DOHH2 (cell line): ENCODE measurements around the gene PHOSPHO1.

Experiments
- H3F3A ChIP-seq: fragments of 200-600 bp; sonication (generic), shearing (Covaris generic); 2 replicates; pipeline ENCODE4 v1.6.0; 2016; ENCODE audit warnings: antibody characterized with exemption, mild to moderate bottlenecking; ENCODE audit not compliant: control insufficient read depth, insufficient read depth
- H3K27ac ChIP-seq: fragments of 200-600 bp; sonication (generic); 2 replicates; pipeline ENCODE4 v1.5.1; 2014; ENCODE audit warnings: low read depth, mild to moderate bottlenecking, low read length, moderate library complexity
- H3K27me3 ChIP-seq: fragments of 200-600 bp; sonication (generic); 2 replicates; pipeline ENCODE4 v1.6.1; 2014; ENCODE audit warnings: mild to moderate bottlenecking, low read length, mixed read lengths; ENCODE audit not compliant: control insufficient read depth
- H3K36me3 ChIP-seq: fragments of 200-600 bp; sonication (generic); 2 replicates; pipeline ENCODE4 v1.6.1; 2014; ENCODE audit warnings: mild to moderate bottlenecking, low read length, moderate library complexity, mixed read lengths; ENCODE audit not compliant: control insufficient read depth
- H3K4me1 ChIP-seq: fragments of 200-600 bp; sonication (generic); 2 replicates; pipeline ENCODE4 v1.6.1; 2014; ENCODE audit warnings: mild to moderate bottlenecking, low read length, mixed read lengths; ENCODE audit not compliant: control insufficient read depth
- H3K4me2 ChIP-seq: fragments of 200-600 bp; sonication (generic); 2 replicates; pipeline ENCODE4 v1.6.0; 2014; ENCODE audit warnings: mild to moderate bottlenecking, low read length, moderate library complexity
- H3K4me3 ChIP-seq: fragments of 200-600 bp; sonication (generic); 2 replicates; pipeline ENCODE4 v1.5.1; 2014; ENCODE audit warnings: mild to moderate bottlenecking, low read length, mixed read lengths
- H3K79me2 ChIP-seq: fragments of 200-600 bp; sonication (generic); 2 replicates; pipeline ENCODE4 v1.6.1; 2014; ENCODE audit warnings: mild to moderate bottlenecking, low read length, mixed read lengths; ENCODE audit not compliant: control insufficient read depth
- H3K9me2 ChIP-seq: fragments of 200-600 bp; sonication (generic); replicated peaks from 2 replicates; pipeline ENCODE4 v1.6.1; 2014; ENCODE audit warnings: mild to moderate bottlenecking, low read length, mixed read lengths; ENCODE audit not compliant: control insufficient read depth
- H3K9me3 ChIP-seq: fragments of 200-600 bp; sonication (generic); 2 replicates; pipeline ENCODE4 v1.6.1; 2014; ENCODE audit warnings: antibody characterized with exemption, low read length, mixed read lengths; ENCODE audit not compliant: control insufficient read depth, insufficient read depth
- H4K20me1 ChIP-seq: fragments of 200-600 bp; sonication (generic); 2 replicates; pipeline ENCODE4 v1.6.0; 2014; ENCODE audit warnings: low read depth, mild to moderate bottlenecking, antibody characterized with exemption, low read length, moderate library complexity; ENCODE audit not compliant: control insufficient read depth, insufficient read depth
- CTCF ChIP-seq: fragments of 200-600 bp; sonication (generic); IDR thresholded peaks from one replicate; pipeline ENCODE4 v1.5.1; 2014; ENCODE audit warnings: antibody characterized with exemption, mild to moderate bottlenecking, low read depth, low read length; ENCODE audit not compliant: poor library complexity, severe bottlenecking
- EZH2phosphoT487 ChIP-seq: fragments of 200-600 bp; sonication (generic); IDR thresholded peaks from 2 replicates; pipeline ENCODE4 v1.6.1; 2017; ENCODE audit warnings: borderline replicate concordance, mild to moderate bottlenecking, antibody characterized with exemption, low read length, moderate library complexity, mixed read lengths

Gene PHOSPHO1

GRCh38 chr17:49229076-49229804 is 1.3 kb downstream of the PHOSPHO1 start:
- Histone ChIP-seq H3F3A (no peaks in the 10 kb centered on the region), H3K4me1 (peaks cover 21% of the 10 kb centered on the region), H3K9me2 (no peaks in the 10 kb centered on the region), H3K27me3 (peaks cover 37% of the 10 kb centered on the region), H3K4me3 (no peak overlapping the region), H3K9me3 (no peaks in the 10 kb centered on the region), H3K27ac (no peak overlapping the region), H3K4me2 (no peak overlapping the region), H3K36me3 (no peaks in the 10 kb centered on the region), H3K79me2 (no peaks in the 10 kb centered on the region), H4K20me1 (no peaks in the 10 kb centered on the region)
- no peak for TF ChIP-seq CTCF
- TF ChIP-seq EZH2phosphoT487: no peak

- peaks cover 37% of the 10 kb centered on the region for H3K27me3 ChIP-seq
- 0 out of 2 replicates have a peak, but pooled peaks cover 3% of the 10 kb centered on the region for H3F3A ChIP-seq
- no peaks in the 10 kb centered on the region for H4K20me1 ChIP-seq
- TF ChIP-seq EZH2phosphoT487: no peak
- peak; percentile 88 for TF ChIP-seq CTCF
- H3K4me2 ChIP-seq: no peak overlapping the region
- no peaks in the 10 kb centered on the region for H3K79me2 ChIP-seq
- H3K27ac ChIP-seq: no peak overlapping the region
- peaks cover 37% of the 10 kb centered on the region for H3K4me1 ChIP-seq
- H3K4me3 ChIP-seq: no peak overlapping the region
- H3K9me3 ChIP-seq: no peaks in the 10 kb centered on the region
- H3K9me2 ChIP-seq: no peaks in the 10 kb centered on the region
- H3K36me3 ChIP-seq: peaks cover 6% of the 10 kb centered on the region
Observed at GRCh38 chr17:49227436-49228261, 2.9 kb downstream of the PHOSPHO1 start.

- Histone ChIP-seq H4K20me1 (no peaks in the 10 kb centered on the region), H3K27ac (no peak overlapping the region), H3K79me2 (no peaks in the 10 kb centered on the region), H3K4me3 (no peak overlapping the region), H3K4me2 (no peak overlapping the region), H3F3A (0 out of 2 replicates have a peak, but pooled peaks cover 4% of the 10 kb centered on the region), H3K27me3 (peaks cover 37% of the 10 kb centered on the region), H3K9me3 (no peaks in the 10 kb centered on the region), H3K9me2 (no peaks in the 10 kb centered on the region), H3K4me1 (peaks cover 38% of the 10 kb centered on the region), H3K36me3 (peaks cover 14% of the 10 kb centered on the region)
- no peak for TF ChIP-seq EZH2phosphoT487
- no peak for TF ChIP-seq CTCF
Observed at GRCh38 chr17:49226771-49227435, 3.7 kb downstream of the PHOSPHO1 start.
